A673 (cell line): ENCODE data around the gene TBL1X. TPM values are rescaled to one million over a fixed set of nuclear protein-coding genes. Genes with fewer than 3 reads are reported as not detected.

Source experiments
- BruUV-seq: library from RNA; stranded (reverse); fragments of 400-500 nt; replicated peaks from 2 replicates; lab custom pipeline; 2021; lab: Mats Ljungman, UMichigan
- CTCF ChIA-PET: fragments of 300-600 bp; sonication (Branson Sonifier 250); formaldehyde crosslinking; loops from one replicate; lab custom pipeline; 2022; ENCODE audit warnings: antibody characterized with exemption; lab: Charles Lee
- POLR2A ChIA-PET: fragments of 300-600 bp; sonication (Branson Sonifier 250); formaldehyde crosslinking; loops from one replicate; lab custom pipeline; 2022; ENCODE audit warnings: antibody characterized with exemption; ENCODE audit not compliant: low non-redundant PET; lab: Charles Lee
- DNase-seq: peaks from one replicate; pipeline ENCODE4 v3.0.0-alpha.2; 2015; ENCODE audit warnings: low spot score
- H3K27ac ChIP-seq: fragments of 200-600 bp; sonication (generic); 2 replicates; pipeline ENCODE4 v1.5.1; 2016; ENCODE audit warnings: mixed run types, low read depth, mild to moderate bottlenecking, mixed read lengths, antibody characterized with exemption, low read length; ENCODE audit not compliant: poor library complexity, severe bottlenecking
- H3K27me3 ChIP-seq: fragments of 200-600 bp; sonication (generic); replicated peaks from 2 replicates; pipeline ENCODE4 v1.6.1; 2017; ENCODE audit warnings: mixed run types, low read depth, mild to moderate bottlenecking, mixed read lengths, antibody characterized with exemption, low read length; ENCODE audit not compliant: insufficient read depth, poor library complexity
- H3K36me3 ChIP-seq: fragments of 200-600 bp; sonication (generic); 2 replicates; pipeline ENCODE4 v1.6.1; 2016; ENCODE audit warnings: mixed run types, mild to moderate bottlenecking, mixed read lengths, antibody characterized with exemption, low read length; ENCODE audit not compliant: insufficient read depth, poor library complexity, severe bottlenecking
- H3K4me1 ChIP-seq: fragments of 200-600 bp; sonication (generic); 2 replicates; pipeline ENCODE4 v1.6.1; 2017; ENCODE audit warnings: mixed run types, mild to moderate bottlenecking, mixed read lengths, antibody characterized with exemption, low read length; ENCODE audit not compliant: insufficient read depth, poor library complexity, severe bottlenecking
- H3K4me3 ChIP-seq: fragments of 200-600 bp; sonication (generic); 2 replicates; pipeline ENCODE4 v1.5.1; 2016; ENCODE audit warnings: low read depth, mixed run types, mild to moderate bottlenecking, mixed read lengths, low read length; ENCODE audit not compliant: poor library complexity, severe bottlenecking
- H3K9me3 ChIP-seq: fragments of 200-600 bp; sonication (generic); 2 replicates; pipeline ENCODE4 v1.6.1; 2016; ENCODE audit warnings: mixed run types, low read depth, mild to moderate bottlenecking, mixed read lengths, antibody characterized with exemption, low read length; ENCODE audit not compliant: poor library complexity, severe bottlenecking
- CTCF ChIP-seq: fragments of 300-800, 200-600 bp; sonication (generic); conservative IDR thresholded peaks from 2 replicates; pipeline ENCODE4 v1.5.1; 2017; ENCODE audit warnings: low read depth, mild to moderate bottlenecking, antibody characterized with exemption, low read length, moderate library complexity, mixed read lengths
- EZH2 ChIP-seq: fragments of 200-600 bp; sonication (generic); IDR thresholded peaks from 2 replicates; pipeline ENCODE4 v1.6.1; 2017; ENCODE audit warnings: borderline replicate concordance, low read depth, mild to moderate bottlenecking, mixed read lengths, antibody characterized with exemption, low read length; ENCODE audit not compliant: poor library complexity, severe bottlenecking
- intact Hi-C: fragments of 100-400 bp; cut with micrococcal nuclease; formaldehyde crosslinking; loops from one replicate; pipeline ENCODE4 v1.10.0; 2022; ENCODE audit not compliant: unreplicated experiment
- total RNA-seq: library from RNA; stranded (reverse); gene quantifications from 2 replicates; pipeline ENCODE4 v1.2.3, GENCODE V29; 2021

Gene TBL1X
- total RNA-seq, 1 experiment from 2014 or later: 26.9 TPM

- H3K36me3 ChIP-seq: no peaks in the 10 kb centered on the region
- no peaks in the 10 kb centered on the region for H3K27me3 ChIP-seq
- intact Hi-C loops: no loop called here
- H3K4me1 ChIP-seq: no peaks in the 10 kb centered on the region
- H3K9me3 ChIP-seq: peaks cover under 1% of the 10 kb centered on the region
- no peak overlapping the region for H3K27ac ChIP-seq
- no peak for TF ChIP-seq CTCF
- no peak for TF ChIP-seq EZH2
- ChIA-PET CTCF (no interaction called here), POLR2A (interaction anchor here (0.6 kb wide), 1 partner anchor 1288 kb away, joined by 3 read pairs; no protein-coding TSS in a partner anchor)
- no TSS peak for BruUV-seq
- DNase-seq: no peak
- H3K4me3 ChIP-seq: no peak overlapping the region
Observed at GRCh38 chrX:9475984-9476383, 11.1 kb downstream of the TBL1X start.

GRCh38 chrX:9476810-9477575 is 12.1 kb downstream of the TBL1X start:
- Histone ChIP-seq H3K4me1 (no peaks in the 10 kb centered on the region), H3K9me3 (peaks cover 3% of the 10 kb centered on the region), H3K27me3 (no peaks in the 10 kb centered on the region), H3K4me3 (no peak overlapping the region), H3K27ac (no peak overlapping the region), H3K36me3 (no peaks in the 10 kb centered on the region)
- DNase-seq: no peak
- POLR2A ChIA-PET: no interaction called here
- intact Hi-C loops: no loop called here
- BruUV-seq: no TSS peak
- CTCF ChIA-PET: no interaction called here
- TF ChIP-seq CTCF (no peak), EZH2 (no peak)

- Histone ChIP-seq H3K4me3 (no peak overlapping the region), H3K9me3 (peaks cover 3% of the 10 kb centered on the region), H3K4me1 (no peaks in the 10 kb centered on the region), H3K27ac (no peak overlapping the region), H3K27me3 (no peaks in the 10 kb centered on the region), H3K36me3 (no peaks in the 10 kb centered on the region)
- ChIA-PET CTCF (no interaction called here), POLR2A (interaction anchor here (0.6 kb wide), 1 partner anchor 33 kb away, joined by 3 read pairs; no protein-coding TSS in a partner anchor)
- TF ChIP-seq CTCF (no peak), EZH2 (no peak)
- intact Hi-C loops: no loop called here
- BruUV-seq: no TSS peak
- DNase-seq: no peak
Observed at GRCh38 chrX:9482408-9482807, 17.6 kb downstream of the TBL1X start.
